HL-60 (cell line): ENCODE results near the gene WNT7B.

Source experiments
- CTCF ChIP-seq: IDR thresholded peaks from one replicate; pipeline ENCODE4 v1.5.1; 2011; ENCODE audit warnings: low read length, control low read depth, inconsistent platforms; ENCODE audit not compliant: insufficient read depth
- GABPA ChIP-seq: IDR thresholded peaks from 2 replicates; pipeline ENCODE4 v1.6.1; 2012; ENCODE audit warnings: low read depth

GRCh38 chr22:45999379-45999971 lies 22.5 kb upstream of the WNT7B start:
- TF ChIP-seq CTCF (no peak), GABPA (no peak)
